HepG2 (cell line): Measurements from ENCODE around the gene FAAP100. TPM values are rescaled to one million over a fixed set of nuclear protein-coding genes. Genes with fewer than 3 reads are reported as not detected.

Source experiments
- CBFB ChIP-seq: sonication (generic); formaldehyde crosslinking; IDR thresholded peaks from 2 replicates; pipeline ENCODE4 v1.4.0; 2020; ENCODE audit warnings: missing genetic modification reagents
- FOSL2 ChIP-seq: sonication (generic); formaldehyde crosslinking; IDR thresholded peaks from 2 replicates; pipeline ENCODE4 v1.4.0; 2020; ENCODE audit warnings: missing genetic modification reagents
- MAZ ChIP-seq, 2 experiments: sonication (generic) in 1 of 2; formaldehyde crosslinking in 1 of 2; IDR thresholded peaks; 2 replicates each; pipeline versions ENCODE4 v1.5.0 to v1.6.1; 2012 to 2020; ENCODE audit warnings: low read depth in 2 of 2, mild to moderate bottlenecking in 2 of 2, borderline replicate concordance in 1 of 2, improper control_type of control experiment in 1 of 2, low read length in 1 of 2, missing genetic modification reagents in 1 of 2, moderate library complexity in 1 of 2
- MED1 ChIP-seq: sonication (generic); formaldehyde crosslinking; IDR thresholded peaks from 2 replicates; pipeline ENCODE4 v1.4.0; 2020; ENCODE audit warnings: missing genetic modification reagents
- MEIS1 ChIP-seq: sonication (generic); formaldehyde crosslinking; IDR thresholded peaks from 2 replicates; pipeline ENCODE4 v1.9.0; 2021; ENCODE audit warnings: mild to moderate bottlenecking, missing genetic modification reagents, moderate library complexity, borderline replicate concordance
- NKX3-1 ChIP-seq: sonication (generic); formaldehyde crosslinking; IDR thresholded peaks from 2 replicates; pipeline ENCODE4 v1.5.0; 2020; ENCODE audit warnings: missing genetic modification reagents
- NONO ChIP-seq, 2 experiments: fragments of 450-650 bp in 1 of 2; sonication (generic) in 1 of 2; formaldehyde crosslinking in 1 of 2; IDR thresholded peaks in 1 of 2; conservative IDR thresholded peaks in 1 of 2; 2 replicates each; pipeline versions ENCODE4 v1.6.1 to v1.8.0; 2017 to 2022; ENCODE audit warnings: mild to moderate bottlenecking in 1 of 2, missing genetic modification reagents in 1 of 2, moderate library complexity in 1 of 2
- NR1H2 ChIP-seq: sonication (generic); formaldehyde crosslinking; IDR thresholded peaks from 2 replicates; pipeline ENCODE4 v1.8.1; 2022; ENCODE audit warnings: low read depth, missing genetic modification reagents, borderline replicate concordance
- SMYD3 ChIP-seq: sonication (generic); formaldehyde crosslinking; IDR thresholded peaks from 2 replicates; pipeline ENCODE4 v1.8.1; 2023; ENCODE audit warnings: mild to moderate bottlenecking, missing genetic modification reagents
- UBTF ChIP-seq: sonication (generic); formaldehyde crosslinking; IDR thresholded peaks from 2 replicates; pipeline ENCODE4 v1.4.0; 2020; ENCODE audit warnings: mild to moderate bottlenecking, missing genetic modification reagents
- ZFP36L1 ChIP-seq: sonication (generic); formaldehyde crosslinking; IDR thresholded peaks from 2 replicates; pipeline ENCODE4 v1.8.0; 2022; ENCODE audit warnings: mild to moderate bottlenecking, missing genetic modification reagents, moderate library complexity
- ZNF136 ChIP-seq: sonication (generic); formaldehyde crosslinking; IDR thresholded peaks from 2 replicates; pipeline ENCODE4 v1.8.1; 2022; ENCODE audit warnings: low read depth, mild to moderate bottlenecking, moderate library complexity, missing genetic modification reagents
- ZNF335 ChIP-seq: sonication (generic); formaldehyde crosslinking; IDR thresholded peaks from 2 replicates; pipeline ENCODE4 v1.4.0; 2020; ENCODE audit warnings: missing genetic modification reagents
- ZNF589 ChIP-seq: sonication (generic); formaldehyde crosslinking; conservative IDR thresholded peaks from 2 replicates; pipeline ENCODE4 v1.8.0; 2022; ENCODE audit warnings: mild to moderate bottlenecking, moderate library complexity, missing genetic modification reagents
- ZSCAN9 ChIP-seq: IDR thresholded peaks from 2 replicates; pipeline ENCODE4 v1.6.1; 2016; ENCODE audit warnings: borderline replicate concordance
- polyA plus RNA-seq, 8 experiments: library from polyadenylated mRNA; depleted of rRNA in 3 of 8; stranded (reverse) in 7 of 8; unstranded in 1 of 8; fragments of >200 nt; fragmentation: Illumina TruSeq in 4 of 8; extraction: Trizol in 4 of 8; gene quantifications; 2 replicates each; pipeline versions ENCODE4 v1.2.1 to v1.2.3, GENCODE V29; 2011 to 2016; ENCODE audit warnings: low read depth in 4 of 8, missing spikeins in 1 of 8, mixed read lengths in 1 of 8; ENCODE audit not compliant: insufficient read depth in 1 of 8
- total RNA-seq, 5 experiments: library from RNA; depleted of rRNA; stranded (reverse); fragments of >200 nt; fragmentation: Illumina TruSeq; extraction: Trizol; gene quantifications; 2 replicates each; pipeline ENCODE4 v1.2.3, GENCODE V29; 2016; ENCODE audit warnings: low read depth in 1 of 5
- TF ChIP-seq, protein P1 (sequence below): sonication (generic); formaldehyde crosslinking; IDR thresholded peaks from 2 replicates; pipeline ENCODE4 v1.4.0; 2020; ENCODE audit warnings: missing genetic modification reagents
- TF ChIP-seq, protein P2 (sequence below): sonication (generic); formaldehyde crosslinking; IDR thresholded peaks from 2 replicates; pipeline ENCODE4 v1.8.0; 2022; ENCODE audit warnings: mild to moderate bottlenecking, missing genetic modification reagents, moderate library complexity
- TF ChIP-seq, protein P3 (sequence below): IDR thresholded peaks from 2 replicates; pipeline ENCODE4 v1.6.1; 2016; ENCODE audit warnings: low read depth, control low read depth
- TF ChIP-seq, protein P4 (sequence below): sonication (generic); formaldehyde crosslinking; IDR thresholded peaks from 2 replicates; pipeline ENCODE4 v1.5.0; 2020; ENCODE audit warnings: mild to moderate bottlenecking, missing genetic modification reagents, moderate library complexity

The FAAP100 gene
- total and polyA plus RNA-seq, 2 of the 13 experiments (the other 11 are each of a cell fraction or from before 2014, with no cell fraction given), result 7.6 to 20.8 TPM

DNA sequence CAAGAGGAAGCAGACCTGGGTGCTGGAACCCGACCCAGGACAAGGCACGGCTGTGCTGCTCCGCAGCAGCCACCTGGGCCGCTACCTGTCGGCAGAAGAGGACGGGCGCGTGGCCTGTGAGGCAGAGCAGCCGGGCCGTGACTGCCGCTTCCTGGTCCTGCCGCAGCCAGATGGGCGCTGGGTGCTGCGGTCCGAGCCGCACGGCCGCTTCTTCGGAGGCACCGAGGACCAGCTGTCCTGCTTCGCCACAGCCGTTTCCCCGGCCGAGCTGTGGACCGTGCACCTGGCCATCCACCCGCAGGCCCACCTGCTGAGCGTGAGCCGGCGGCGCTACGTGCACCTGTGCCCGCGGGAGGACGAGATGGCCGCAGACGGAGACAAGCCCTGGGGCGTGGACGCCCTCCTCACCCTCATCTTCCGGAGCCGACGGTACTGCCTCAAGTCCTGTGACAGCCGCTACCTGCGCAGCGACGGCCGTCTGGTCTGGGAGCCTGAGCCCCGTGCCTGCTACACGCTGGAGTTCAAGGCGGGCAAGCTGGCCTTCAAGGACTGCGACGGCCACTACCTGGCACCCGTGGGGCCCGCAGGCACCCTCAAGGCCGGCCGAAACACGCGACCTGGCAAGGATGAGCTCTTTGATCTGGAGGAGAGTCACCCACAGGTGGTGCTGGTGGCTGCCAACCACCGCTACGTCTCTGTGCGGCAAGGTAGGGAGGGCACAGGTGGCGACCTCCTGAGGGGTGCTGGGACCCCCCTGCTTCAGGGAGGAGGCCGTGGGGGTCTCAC lies 23.3 kb downstream of the FAAP100 start (continued):
- TF ChIP-seq, protein P1, sequence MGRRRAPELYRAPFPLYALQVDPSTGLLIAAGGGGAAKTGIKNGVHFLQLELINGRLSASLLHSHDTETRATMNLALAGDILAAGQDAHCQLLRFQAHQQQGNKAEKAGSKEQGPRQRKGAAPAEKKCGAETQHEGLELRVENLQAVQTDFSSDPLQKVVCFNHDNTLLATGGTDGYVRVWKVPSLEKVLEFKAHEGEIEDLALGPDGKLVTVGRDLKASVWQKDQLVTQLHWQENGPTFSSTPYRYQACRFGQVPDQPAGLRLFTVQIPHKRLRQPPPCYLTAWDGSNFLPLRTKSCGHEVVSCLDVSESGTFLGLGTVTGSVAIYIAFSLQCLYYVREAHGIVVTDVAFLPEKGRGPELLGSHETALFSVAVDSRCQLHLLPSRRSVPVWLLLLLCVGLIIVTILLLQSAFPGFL (CRISPR knock-in tag), result 0 out of 2 replicates have a peak, but pooled peaks have one; percentile 13
- TF ChIP-seq, protein P2, sequence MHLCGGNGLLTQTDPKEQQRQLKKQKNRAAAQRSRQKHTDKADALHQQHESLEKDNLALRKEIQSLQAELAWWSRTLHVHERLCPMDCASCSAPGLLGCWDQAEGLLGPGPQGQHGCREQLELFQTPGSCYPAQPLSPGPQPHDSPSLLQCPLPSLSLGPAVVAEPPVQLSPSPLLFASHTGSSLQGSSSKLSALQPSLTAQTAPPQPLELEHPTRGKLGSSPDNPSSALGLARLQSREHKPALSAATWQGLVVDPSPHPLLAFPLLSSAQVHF (CRISPR knock-in tag), result no peak
- TF ChIP-seq, protein P3, sequence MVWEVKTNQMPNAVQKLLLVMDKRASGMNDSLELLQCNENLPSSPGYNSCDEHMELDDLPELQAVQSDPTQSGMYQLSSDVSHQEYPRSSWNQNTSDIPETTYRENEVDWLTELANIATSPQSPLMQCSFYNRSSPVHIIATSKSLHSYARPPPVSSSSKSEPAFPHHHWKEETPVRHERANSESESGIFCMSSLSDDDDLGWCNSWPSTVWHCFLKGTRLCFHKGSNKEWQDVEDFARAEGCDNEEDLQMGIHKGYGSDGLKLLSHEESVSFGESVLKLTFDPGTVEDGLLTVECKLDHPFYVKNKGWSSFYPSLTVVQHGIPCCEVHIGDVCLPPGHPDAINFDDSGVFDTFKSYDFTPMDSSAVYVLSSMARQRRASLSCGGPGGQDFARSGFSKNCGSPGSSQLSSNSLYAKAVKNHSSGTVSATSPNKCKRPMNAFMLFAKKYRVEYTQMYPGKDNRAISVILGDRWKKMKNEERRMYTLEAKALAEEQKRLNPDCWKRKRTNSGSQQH (CRISPR knock-in tag), result no peak
- TF ChIP-seq UBTF (peak; percentile 76), CBFB (CRISPR knock-in tag) (peak; percentile 9; the same call in 1 of the 2 replicates), NKX3-1 (CRISPR knock-in tag) (no peak), ZFP36L1 (CRISPR knock-in tag) (no peak), FOSL2 (CRISPR knock-in tag) (peak; percentile 13; the same call in 1 of the 2 replicates), SMYD3 (no peak), MAZ (IDR thresholded peaks at IDR 0.05; ENCODE audit: borderline replicate concordance, low read depth, low read length) (no peak), MAZ (CRISPR knock-in tag; IDR thresholded peaks at IDR 0.05; ENCODE audit: low read depth) (no peak), ZNF136 (CRISPR knock-in tag) (no peak), NONO (IDR thresholded peaks at IDR 0.05) (no peak), NONO (CRISPR knock-in tag; conservative IDR thresholded peaks at IDR 0.05) (no peak), ZSCAN9 (CRISPR knock-in tag) (no peak), NR1H2 (CRISPR knock-in tag) (no peak), MED1 (CRISPR knock-in tag) (no peak), MEIS1 (CRISPR knock-in tag) (no peak), ZNF335 (CRISPR knock-in tag) (no peak), ZNF589 (CRISPR knock-in tag) (0 out of 2 replicates have a peak, but pooled peaks have one; percentile 49)
- TF ChIP-seq, protein P4, sequence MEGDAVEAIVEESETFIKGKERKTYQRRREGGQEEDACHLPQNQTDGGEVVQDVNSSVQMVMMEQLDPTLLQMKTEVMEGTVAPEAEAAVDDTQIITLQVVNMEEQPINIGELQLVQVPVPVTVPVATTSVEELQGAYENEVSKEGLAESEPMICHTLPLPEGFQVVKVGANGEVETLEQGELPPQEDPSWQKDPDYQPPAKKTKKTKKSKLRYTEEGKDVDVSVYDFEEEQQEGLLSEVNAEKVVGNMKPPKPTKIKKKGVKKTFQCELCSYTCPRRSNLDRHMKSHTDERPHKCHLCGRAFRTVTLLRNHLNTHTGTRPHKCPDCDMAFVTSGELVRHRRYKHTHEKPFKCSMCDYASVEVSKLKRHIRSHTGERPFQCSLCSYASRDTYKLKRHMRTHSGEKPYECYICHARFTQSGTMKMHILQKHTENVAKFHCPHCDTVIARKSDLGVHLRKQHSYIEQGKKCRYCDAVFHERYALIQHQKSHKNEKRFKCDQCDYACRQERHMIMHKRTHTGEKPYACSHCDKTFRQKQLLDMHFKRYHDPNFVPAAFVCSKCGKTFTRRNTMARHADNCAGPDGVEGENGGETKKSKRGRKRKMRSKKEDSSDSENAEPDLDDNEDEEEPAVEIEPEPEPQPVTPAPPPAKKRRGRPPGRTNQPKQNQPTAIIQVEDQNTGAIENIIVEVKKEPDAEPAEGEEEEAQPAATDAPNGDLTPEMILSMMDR (CRISPR knock-in tag), result peak; percentile 8; the same call in 1 of the 2 replicates
